Brain microvascular endothelial cell (primary cell): ENCODE measurements around the gene KLHL6.

Experiments
- DNase-seq: peaks from one replicate; pipeline ENCODE4 v3.0.0-alpha.2; 2020
- H3K27ac ChIP-seq: fragments of 250-450 bp; sonication (Bioruptor Pico); 2 replicates; pipeline ENCODE4 v1.5.1; 2020; ENCODE audit warnings: mild to moderate bottlenecking, moderate library complexity
- H3K27me3 ChIP-seq: fragments of 250-450 bp; sonication (Bioruptor Pico); replicated peaks from 2 replicates; pipeline ENCODE4 v1.5.1; 2020; ENCODE audit warnings: mild to moderate bottlenecking
- H3K36me3 ChIP-seq: fragments of 250-450 bp; sonication (Bioruptor Pico); replicated peaks from 2 replicates; pipeline ENCODE4 v1.5.1; 2020; ENCODE audit warnings: mild to moderate bottlenecking
- H3K4me3 ChIP-seq: 2 replicates; pipeline ENCODE4 v1.5.1; 2011; ENCODE audit warnings: low read depth, mild to moderate bottlenecking, control low read depth, low read length, moderate library complexity
- in situ Hi-C: cut with HindIII; loops from 2 replicates; pipeline ENCODE4 v1.10.0; 2017; ENCODE audit warnings: low sequenced_read_pairs, low pct_ligation_motif_present
- TF ChIP-seq, protein P1 (sequence below): IDR thresholded peaks from 2 replicates; pipeline ENCODE4 v1.5.1; 2011; ENCODE audit warnings: low read depth, mild to moderate bottlenecking, moderate library complexity, low read length, control low read depth, inconsistent platforms; ENCODE audit errors: missing control alignments

Gene KLHL6

DNA sequence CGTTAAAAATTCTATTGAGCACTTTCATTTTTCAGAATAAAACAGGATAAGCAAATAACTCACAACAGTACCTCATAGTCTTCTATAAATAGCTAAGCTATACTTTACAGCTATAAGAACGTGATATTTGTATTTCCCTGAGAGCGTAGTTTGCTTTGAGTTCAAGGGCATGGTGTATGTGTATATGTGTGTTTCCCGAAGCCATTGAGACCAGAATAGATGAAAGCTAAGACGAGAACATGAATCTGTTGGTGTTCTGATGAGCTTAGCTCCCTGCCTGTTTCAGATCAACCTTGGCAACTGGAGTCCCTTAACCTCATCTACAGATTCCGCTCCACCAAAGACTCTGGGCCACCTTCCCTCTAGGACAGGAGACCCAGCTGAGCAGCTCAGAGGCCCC is 67.6 kb downstream of the KLHL6 start:
- H3K36me3 ChIP-seq, result no peaks in the 10 kb centered on the region
- H3K4me3 ChIP-seq, result no peak overlapping the region

DNA sequence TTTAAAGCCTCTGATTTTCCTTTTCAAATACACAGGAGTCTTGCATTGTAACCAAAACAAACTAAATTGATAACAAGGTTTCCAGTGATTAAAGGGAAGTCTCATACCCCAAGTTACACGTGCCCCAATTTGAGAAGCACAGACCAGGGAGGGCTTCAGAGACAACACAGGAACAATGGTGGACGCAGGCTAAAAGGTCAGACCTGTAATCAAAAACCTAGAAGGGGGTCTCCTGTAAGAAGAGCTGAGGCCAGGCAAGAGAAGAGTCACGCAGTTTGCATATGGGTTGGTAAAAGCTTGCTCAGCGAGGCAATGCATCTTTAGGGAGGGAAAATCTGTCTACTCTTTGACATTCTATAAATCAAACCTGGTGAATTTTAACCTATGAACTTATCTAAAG is 68.5 kb downstream of the KLHL6 start:
- DNase-seq, result no peak
- in situ Hi-C loops, result loop anchor here (25.0 kb wide), 1 partner anchor 300 kb away; no protein-coding TSS in a partner anchor
- H3K27ac ChIP-seq, result no peak overlapping the region
- no peak overlapping the region for H3K4me3 ChIP-seq
- no peaks in the 10 kb centered on the region for H3K27me3 ChIP-seq
- H3K36me3 ChIP-seq, result no peaks in the 10 kb centered on the region
- TF ChIP-seq, protein P1, sequence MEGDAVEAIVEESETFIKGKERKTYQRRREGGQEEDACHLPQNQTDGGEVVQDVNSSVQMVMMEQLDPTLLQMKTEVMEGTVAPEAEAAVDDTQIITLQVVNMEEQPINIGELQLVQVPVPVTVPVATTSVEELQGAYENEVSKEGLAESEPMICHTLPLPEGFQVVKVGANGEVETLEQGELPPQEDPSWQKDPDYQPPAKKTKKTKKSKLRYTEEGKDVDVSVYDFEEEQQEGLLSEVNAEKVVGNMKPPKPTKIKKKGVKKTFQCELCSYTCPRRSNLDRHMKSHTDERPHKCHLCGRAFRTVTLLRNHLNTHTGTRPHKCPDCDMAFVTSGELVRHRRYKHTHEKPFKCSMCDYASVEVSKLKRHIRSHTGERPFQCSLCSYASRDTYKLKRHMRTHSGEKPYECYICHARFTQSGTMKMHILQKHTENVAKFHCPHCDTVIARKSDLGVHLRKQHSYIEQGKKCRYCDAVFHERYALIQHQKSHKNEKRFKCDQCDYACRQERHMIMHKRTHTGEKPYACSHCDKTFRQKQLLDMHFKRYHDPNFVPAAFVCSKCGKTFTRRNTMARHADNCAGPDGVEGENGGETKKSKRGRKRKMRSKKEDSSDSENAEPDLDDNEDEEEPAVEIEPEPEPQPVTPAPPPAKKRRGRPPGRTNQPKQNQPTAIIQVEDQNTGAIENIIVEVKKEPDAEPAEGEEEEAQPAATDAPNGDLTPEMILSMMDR, result no peak

More for the DNA sequence above, 67.6 kb downstream of the KLHL6 start:
- no peak for DNase-seq
- H3K27ac ChIP-seq, result no peak overlapping the region
- H3K27me3 ChIP-seq, result no peaks in the 10 kb centered on the region
- TF ChIP-seq, protein P1, result no peak
- in situ Hi-C loops, result loop anchor here (25.0 kb wide), 1 partner anchor 299 kb away; no protein-coding TSS in a partner anchor

DNA sequence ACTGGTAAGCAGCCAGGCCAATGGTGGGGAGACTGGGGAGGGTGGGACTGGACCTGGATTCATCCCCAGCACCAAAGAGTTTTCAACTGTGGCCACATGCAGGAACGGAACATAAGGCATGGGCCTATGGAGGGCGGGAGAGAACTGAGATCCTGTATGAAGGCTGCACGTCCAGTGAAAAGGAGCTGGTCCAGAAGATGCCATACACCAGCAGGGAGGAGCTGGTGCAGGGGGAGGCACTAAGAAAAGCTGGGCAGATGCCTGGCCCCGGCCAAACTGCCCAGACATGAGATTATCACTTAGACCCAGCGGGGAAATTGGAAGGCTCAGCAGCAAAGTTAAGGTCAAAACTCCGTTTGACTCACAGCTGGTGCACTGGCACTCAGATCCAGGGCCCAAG is 69.0 kb downstream of the KLHL6 start:
- no peak for DNase-seq
- Histone ChIP-seq H3K27me3 (no peaks in the 10 kb centered on the region), H3K4me3 (no peak overlapping the region), H3K27ac (no peak overlapping the region), H3K36me3 (no peaks in the 10 kb centered on the region)
- TF ChIP-seq, protein P1, result no peak
- in situ Hi-C loops, result loop anchor here (25.0 kb wide), 1 partner anchor 301 kb away; no protein-coding TSS in a partner anchor

DNA sequence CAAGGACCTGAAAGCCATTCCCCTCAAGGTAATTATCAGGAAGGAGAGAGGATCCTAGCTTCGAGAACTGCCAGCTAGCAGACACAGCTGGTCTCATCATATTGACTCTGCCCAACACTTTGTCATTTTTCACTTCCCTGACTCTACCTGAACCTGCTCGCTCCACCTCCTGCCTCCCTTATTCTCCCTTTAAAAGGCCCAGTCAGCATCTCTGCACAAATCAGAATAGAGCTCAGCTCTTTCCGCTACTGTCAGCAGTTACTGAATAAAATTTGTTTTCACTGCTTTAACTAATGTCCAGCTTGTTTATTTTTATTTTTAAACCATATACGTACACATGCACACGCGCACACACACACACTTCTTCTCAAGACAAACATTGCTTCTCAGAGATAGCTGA is 69.9 kb downstream of the KLHL6 start:
- Histone ChIP-seq H3K27ac (no peak overlapping the region), H3K4me3 (no peak overlapping the region), H3K36me3 (no peaks in the 10 kb centered on the region), H3K27me3 (no peaks in the 10 kb centered on the region)
- in situ Hi-C loops, result loop anchor here (25.0 kb wide), 1 partner anchor 302 kb away; no protein-coding TSS in a partner anchor
- TF ChIP-seq, protein P1, result no peak
- no peak for DNase-seq

DNA sequence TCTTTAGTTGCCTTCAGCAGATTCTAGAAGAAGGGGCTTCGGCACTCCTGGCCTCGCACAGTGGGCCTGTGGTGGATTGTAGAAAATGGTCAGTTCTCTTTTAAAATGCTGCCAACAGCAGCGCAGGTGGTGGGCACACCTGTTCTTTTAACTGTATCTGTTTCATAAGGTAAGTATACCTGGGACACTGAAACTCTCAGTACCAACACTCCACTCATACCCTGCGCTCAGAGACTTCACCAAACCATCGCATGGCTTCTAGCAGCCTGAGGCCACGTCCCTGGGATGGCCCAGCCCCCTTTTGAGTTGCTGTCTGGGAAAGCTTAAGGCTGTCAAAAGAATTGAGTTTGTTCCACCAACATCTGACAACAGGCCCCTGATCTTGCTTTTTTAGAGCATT is 70.4 kb downstream of the KLHL6 start:
- in situ Hi-C loops, result loop anchor here (25.0 kb wide), 1 partner anchor 302 kb away; no protein-coding TSS in a partner anchor

More for the DNA sequence above, 70.4 kb downstream of the KLHL6 start:
- Histone ChIP-seq H3K36me3 (no peaks in the 10 kb centered on the region), H3K4me3 (no peak overlapping the region), H3K27ac (no peak overlapping the region), H3K27me3 (no peaks in the 10 kb centered on the region)
- DNase-seq, result no peak
- TF ChIP-seq, protein P1, result no peak
